Activated CD4-positive, alpha-beta memory T cell treated with anti-CD3 and anti-CD28 coated beads for 36 hours (primary cell): ENCODE data around the gene MAP2K1. TPM values are rescaled to one million over a fixed set of nuclear protein-coding genes. Genes with fewer than 3 reads are reported as not detected.
"Not testable (repeated sequence)": the region's sequence is repeated elsewhere in the genome, so short reads cannot be mapped to it uniquely, and the experiment has no call there.

Source experiments
- CTCF ChIA-PET: fragments of 350-600 bp; sonication (Branson Sonifier 250); formaldehyde crosslinking; loops from one replicate; lab custom pipeline; 2021; ENCODE audit warnings: antibody characterized with exemption, inconsistent platforms; lab: Charles Lee
- POLR2A ChIA-PET: fragments of 350-600 bp; sonication (Branson Sonifier 250); formaldehyde crosslinking; loops from one replicate; lab custom pipeline; 2021; ENCODE audit warnings: antibody characterized with exemption; lab: Charles Lee
- DNase-seq: peaks from one replicate; pipeline ENCODE4 v3.0.0-alpha.2; 2020
- H3K27ac Mint-ChIP-seq: one replicate; pipeline ENCODE4 v1.8.0; 2021; ENCODE audit warnings: mixed read lengths
- H3K27me3 Mint-ChIP-seq: one replicate; pipeline ENCODE4 v1.8.0; 2021; ENCODE audit warnings: mixed read lengths
- H3K36me3 Mint-ChIP-seq: one replicate; pipeline ENCODE4 v1.8.0; 2021; ENCODE audit warnings: mixed read lengths
- H3K4me1 Mint-ChIP-seq: one replicate; pipeline ENCODE4 v1.8.0; 2021; ENCODE audit warnings: low read depth, mixed read lengths
- H3K4me3 Mint-ChIP-seq: one replicate; pipeline ENCODE4 v1.8.0; 2021; ENCODE audit warnings: mild to moderate bottlenecking, mixed read lengths
- H3K9me3 Mint-ChIP-seq: one replicate; pipeline ENCODE4 v1.8.0; 2021; ENCODE audit warnings: mixed read lengths
- intact Hi-C: fragments of 100-400 bp; cut with micrococcal nuclease; formaldehyde crosslinking; loops from one replicate; pipeline ENCODE4 v1.15.1; 2023
- total RNA-seq, 2 experiments: library from RNA; stranded (reverse); gene quantifications; one replicate each; pipeline ENCODE4 v1.2.3, GENCODE V29; 2021

MAP2K1 gene
- total RNA-seq = 10 to 100 TPM; 91.8 to 91.9 TPM

- Mint-ChIP-seq H3K4me1 (peaks cover 52% of the 10 kb centered on the region), H3K27me3 (no peaks in the 10 kb centered on the region), H3K9me3 (no peaks in the 10 kb centered on the region), H3K4me3 (peak within 1 kb of the TSS; percentile 95), H3K27ac (peak within 1 kb of the TSS; percentile 92), H3K36me3 (peaks cover 12% of the 10 kb centered on the region)
- DNase-seq = peak; percentile 99
- ChIA-PET CTCF (interaction anchor here (0.6 to 5.5 kb wide), 16 partner anchors 10 to 465 kb away, joined by 3 to 74 read pairs (median 4); partner anchors contain the start of genes SNAPC5, TIPIN and ZWILCH), POLR2A (interaction anchor here (1.1 to 4.3 kb wide), 11 partner anchors 16 to 1082 kb away, joined by 3 to 48 read pairs (median 6); partner anchors contain the start of genes RAB11A, RNU5B-1, RPL4 and SNAPC5)
- intact Hi-C loops = loop anchor here (1.0 to 2.0 kb wide), 6 partner anchors 16 to 118 kb away; partner anchors contain the start of genes RPL4, SNAPC5, TIPIN and ZWILCH
Observed at GRCh38 chr15:66386204-66387123, at the start of gene MAP2K1. MAP2K1 (plus strand) TSS chr15:66386912; CDS start chr15:66387348, 436 bp downstream.

- H3K36me3 Mint-ChIP-seq = peaks cover 41% of the 10 kb centered on the region
- H3K27ac Mint-ChIP-seq, DNase-seq, H3K4me3 Mint-ChIP-seq, H3K27me3 Mint-ChIP-seq, H3K4me1 Mint-ChIP-seq, H3K9me3 Mint-ChIP-seq, intact Hi-C loops: not testable (repeated sequence)
- POLR2A ChIA-PET = interaction anchor here (0.6 kb wide), 1 partner anchor 772 kb away, joined by 3 read pairs; no protein-coding TSS in a partner anchor
- CTCF ChIA-PET = interaction anchor here (2.5 kb wide), 1 partner anchor 150 kb away, joined by 6 read pairs; no protein-coding TSS in a partner anchor
Observed at GRCh38 chr15:66348530-66348929, 38.2 kb upstream of the MAP2K1 start.

- Mint-ChIP-seq H3K4me3 (peak overlapping the region; percentile 93), H3K9me3 (no peaks in the 10 kb centered on the region), H3K36me3 (peaks cover 26% of the 10 kb centered on the region), H3K4me1 (peaks cover 25% of the 10 kb centered on the region), H3K27me3 (no peaks in the 10 kb centered on the region), H3K27ac (peak overlapping the region; percentile 91)
- intact Hi-C loops = loop anchor here (1.0 to 5.0 kb wide), 5 partner anchors 13 to 149 kb away; partner anchors contain the start of genes DIS3L, MAP2K1, RPL4 and SNAPC5
- CTCF ChIA-PET = interaction anchor here (1.0 to 4.2 kb wide), 4 partner anchors 31 to 148 kb away, joined by 3 to 43 read pairs (median 5); partner anchors contain the start of genes MAP2K1 and SNAPC5
- POLR2A ChIA-PET = interaction anchor here (0.6 to 4.2 kb wide), 7 partner anchors 14 to 148 kb away, joined by 3 to 26 read pairs (median 4); partner anchors contain the start of genes MAP2K1 and SNAPC5
- no peak for DNase-seq
Observed at GRCh38 chr15:66356077-66356358, 30.7 kb upstream of the MAP2K1 start.

- Mint-ChIP-seq H3K27me3 (no peaks in the 10 kb centered on the region), H3K36me3 (peaks cover 23% of the 10 kb centered on the region), H3K9me3 (no peaks in the 10 kb centered on the region), H3K4me3 (peak within 1 kb of the TSS; percentile 93), H3K27ac (peak within 1 kb of the TSS; percentile 91), H3K4me1 (peaks cover 25% of the 10 kb centered on the region)
- ChIA-PET CTCF (interaction anchor here (1.0 to 4.2 kb wide), 4 partner anchors 30 to 147 kb away, joined by 3 to 43 read pairs (median 5); partner anchors contain the start of genes MAP2K1 and SNAPC5), POLR2A (interaction anchor here (0.6 to 4.2 kb wide), 6 partner anchors 13 to 147 kb away, joined by 3 to 26 read pairs (median 6); partner anchors contain the start of genes MAP2K1 and SNAPC5)
- intact Hi-C loops = loop anchor here (1.0 to 5.0 kb wide), 5 partner anchors 13 to 148 kb away; partner anchors contain the start of genes DIS3L, MAP2K1, RPL4 and SNAPC5
- DNase-seq = peak; percentile 99
Observed at GRCh38 chr15:66356359-66357236, 30.1 kb upstream of the MAP2K1 start, which contains the start of gene TIPIN. TIPIN (minus strand) TSS chr15:66356685; CDS start chr15:66352947, 3,738 bp downstream.

- CTCF ChIA-PET = no interaction called here
- Mint-ChIP-seq H3K27ac (no peak overlapping the region), H3K36me3 (peaks cover 5% of the 10 kb centered on the region), H3K4me1 (peaks cover 14% of the 10 kb centered on the region), H3K27me3 (no peaks in the 10 kb centered on the region), H3K4me3 (no peak overlapping the region), H3K9me3 (no peaks in the 10 kb centered on the region)
- POLR2A ChIA-PET = no interaction called here
- DNase-seq = peak; percentile 18
- intact Hi-C loops = loop anchor here (5.0 kb wide), 1 partner anchor 67 kb away; the partner anchor contains the start of gene DIS3L
Observed at GRCh38 chr15:66359740-66360139, 27.0 kb upstream of the MAP2K1 start.

GRCh38 chr15:66361745-66362460, 24.8 kb upstream of the MAP2K1 start:
- H3K27me3 Mint-ChIP-seq, CTCF ChIA-PET, H3K4me1 Mint-ChIP-seq, H3K36me3 Mint-ChIP-seq, H3K4me3 Mint-ChIP-seq, POLR2A ChIA-PET, DNase-seq, intact Hi-C loops, H3K9me3 Mint-ChIP-seq, H3K27ac Mint-ChIP-seq: not testable (repeated sequence)

GRCh38 chr15:66362776-66363175, 23.9 kb upstream of the MAP2K1 start:
- Mint-ChIP-seq H3K36me3 (no peaks in the 10 kb centered on the region), H3K27me3 (no peaks in the 10 kb centered on the region), H3K9me3 (no peaks in the 10 kb centered on the region), H3K4me1 (peaks cover 4% of the 10 kb centered on the region), H3K27ac (no peak overlapping the region), H3K4me3 (no peak overlapping the region)
- intact Hi-C loops = no loop called here
- CTCF ChIA-PET = no interaction called here
- POLR2A ChIA-PET = no interaction called here
- DNase-seq = no peak

GRCh38 chr15:66364944-66365528, 21.7 kb upstream of the MAP2K1 start:
- Mint-ChIP-seq H3K27me3 (no peaks in the 10 kb centered on the region), H3K36me3 (no peaks in the 10 kb centered on the region), H3K4me1 (peaks cover 7% of the 10 kb centered on the region), H3K9me3 (no peaks in the 10 kb centered on the region), H3K27ac (no peak overlapping the region), H3K4me3 (no peak overlapping the region)
- ChIA-PET POLR2A (no interaction called here), CTCF (no interaction called here)
- no peak for DNase-seq
- intact Hi-C loops = no loop called here

GRCh38 chr15:66369773-66370651, 16.7 kb upstream of the MAP2K1 start:
- peaks cover 15% of the 10 kb centered on the region for H3K4me1 Mint-ChIP-seq
- intact Hi-C loops = loop anchor here (1.0 to 5.0 kb wide), 3 partner anchors 14 to 127 kb away; partner anchors contain the start of genes MAP2K1, SNAPC5 and TIPIN

More at GRCh38 chr15:66369773-66370651, 16.7 kb upstream of the MAP2K1 start:
- no peaks in the 10 kb centered on the region for H3K36me3 Mint-ChIP-seq
- ChIA-PET CTCF (interaction anchor here (1.1 kb wide), 1 partner anchor 16 kb away, joined by 7 read pairs; the partner anchor contains the start of gene MAP2K1), POLR2A (interaction anchor here (0.6 to 1.9 kb wide), 4 partner anchors 14 to 128 kb away, joined by 3 to 11 read pairs (median 6); partner anchors contain the start of genes MAP2K1, SNAPC5 and TIPIN)
- H3K27ac Mint-ChIP-seq = peak overlapping the region; percentile 98
- H3K27me3 Mint-ChIP-seq = no peaks in the 10 kb centered on the region
- DNase-seq = peak; percentile 66
- H3K9me3 Mint-ChIP-seq = peaks cover 7% of the 10 kb centered on the region
- peak overlapping the region; percentile 69 for H3K4me3 Mint-ChIP-seq
